Measurements from ENCODE around the gene UGT1A6. TPM values are rescaled to one million over a fixed set of nuclear protein-coding genes. Genes with fewer than 3 reads are reported as not detected.

Gene UGT1A6
- polyA plus RNA-seq, 1 donor from 2014 or later: not detected

DNA sequence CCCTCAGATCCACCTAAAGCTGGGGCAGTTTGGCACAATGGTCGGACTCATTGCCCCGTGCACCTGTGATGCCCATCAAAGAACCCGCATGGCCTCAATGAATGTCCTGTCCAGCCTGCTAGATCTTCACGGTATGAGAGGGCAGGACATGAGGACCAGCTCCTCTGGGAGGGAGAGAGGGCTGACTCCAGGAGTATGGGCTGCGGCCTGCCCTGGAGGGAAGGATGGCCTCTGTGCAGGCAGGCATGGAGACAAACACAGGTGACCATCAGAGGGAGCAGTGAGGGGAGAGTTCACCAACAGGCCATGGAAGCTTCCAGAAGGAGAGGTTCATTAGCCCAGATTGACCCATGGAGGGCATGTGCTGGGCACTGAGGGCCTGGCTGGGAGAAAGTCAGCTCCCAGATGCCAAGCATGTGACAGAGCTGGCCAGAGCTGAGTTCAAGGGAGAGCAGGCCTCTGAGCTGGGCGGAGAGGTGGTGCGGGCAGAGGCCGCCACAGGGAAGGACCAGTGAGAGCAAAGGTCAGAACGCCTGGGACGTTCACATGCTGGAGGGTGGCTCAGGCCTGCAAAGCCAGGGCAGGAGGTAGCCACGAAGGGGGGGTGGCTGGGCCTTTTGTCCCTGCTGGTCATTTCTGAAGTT, 125.4 kb downstream of the UGT1A6 start:
- H3K9me3 Mint-ChIP-seq: peaks cover 0 to 1% (median 0%) of the 10 kb centered on the region in 3 donors
- peaks cover 1% of the 10 kb centered on the region for H3K36me3 Mint-ChIP-seq
- no peaks in the 10 kb centered on the region for H3K4me1 Mint-ChIP-seq
- peaks cover 10% of the 10 kb centered on the region for H3K27me3 Mint-ChIP-seq
- H3K27ac Mint-ChIP-seq: no peak overlapping the region
- H3K4me3 Mint-ChIP-seq: no peak overlapping the region

- H3K27me3 Mint-ChIP-seq: peaks cover 10% of the 10 kb centered on the region
- no peaks in the 10 kb centered on the region for H3K4me1 Mint-ChIP-seq
- no peaks in the 10 kb centered on the region for H3K36me3 Mint-ChIP-seq
- peaks cover 0 to 1% (median 0%) of the 10 kb centered on the region in 3 donors for H3K9me3 Mint-ChIP-seq
- H3K4me3 Mint-ChIP-seq: no peak overlapping the region
- no peak overlapping the region for H3K27ac Mint-ChIP-seq
Measured at GRCh38 chr2:233818639-233819621, 126.2 kb downstream of the UGT1A6 start.

DNA sequence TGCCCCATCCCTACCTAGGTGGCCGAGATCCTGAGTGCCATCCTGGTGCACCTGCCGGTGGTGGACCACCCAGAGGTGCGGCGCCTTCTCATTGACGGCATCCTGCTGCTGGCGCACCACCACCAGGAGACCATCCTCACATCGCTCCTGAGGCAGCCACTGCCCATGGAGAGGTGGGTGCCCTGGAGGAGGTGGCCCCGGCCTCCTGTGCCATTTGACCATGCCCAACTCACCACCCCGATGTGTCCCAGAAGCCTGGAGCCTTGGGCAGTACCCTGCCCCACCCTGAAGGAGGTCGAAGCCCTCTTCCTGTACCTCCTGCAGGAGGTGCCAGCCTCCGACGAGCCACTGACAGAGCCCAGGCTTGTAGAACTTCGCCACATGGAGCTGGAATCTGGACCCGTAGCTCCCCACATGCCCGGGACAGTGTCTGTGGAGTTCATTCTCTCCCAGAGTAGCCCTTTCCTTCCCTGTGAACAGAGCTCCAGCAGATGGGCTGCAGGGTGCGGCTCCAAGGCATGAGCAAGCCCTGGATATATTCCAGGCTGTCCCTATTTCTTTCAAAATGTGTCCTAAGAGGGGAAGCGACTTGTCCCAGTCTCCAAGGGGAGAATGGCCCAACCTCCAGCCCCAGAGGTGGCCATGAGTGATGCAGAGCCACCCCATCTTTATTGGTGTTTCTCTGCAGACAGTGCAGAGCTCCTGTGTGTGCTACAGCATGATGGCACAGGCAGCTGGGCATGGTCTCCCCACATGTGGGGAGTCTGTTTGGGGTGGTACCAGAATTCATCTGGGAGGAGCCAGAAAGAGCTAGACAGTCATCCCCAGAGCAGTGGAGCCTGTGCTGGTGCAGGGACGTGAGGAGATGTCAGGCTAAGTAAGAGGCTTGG, 127.4 kb downstream of the UGT1A6 start:
- H3K36me3 Mint-ChIP-seq: no peaks in the 10 kb centered on the region
- no peak overlapping the region for H3K27ac Mint-ChIP-seq
- H3K27me3 Mint-ChIP-seq: peaks cover 10% of the 10 kb centered on the region
- H3K4me1 Mint-ChIP-seq: no peaks in the 10 kb centered on the region
- peaks cover 0 to under 1% (median 0%) of the 10 kb centered on the region in 3 donors for H3K9me3 Mint-ChIP-seq
- no peak overlapping the region for H3K4me3 Mint-ChIP-seq

GRCh38 chr2:233820774-233821105, 128.1 kb downstream of the UGT1A6 start:
- Mint-ChIP-seq H3K9me3 (no peaks in the 10 kb centered on the region), H3K27ac (no peak overlapping the region), H3K36me3 (no peaks in the 10 kb centered on the region), H3K4me3 (no peak overlapping the region), H3K27me3 (peaks cover 10% of the 10 kb centered on the region), H3K4me1 (no peaks in the 10 kb centered on the region)

GRCh38 chr2:233821196-233821595, 128.5 kb downstream of the UGT1A6 start:
- Mint-ChIP-seq H3K36me3 (no peaks in the 10 kb centered on the region), H3K27ac (no peak overlapping the region), H3K9me3 (peaks cover 0 to 1% (median under 1%) of the 10 kb centered on the region in 3 donors), H3K4me3 (no peak overlapping the region), H3K27me3 (peaks cover 9% of the 10 kb centered on the region), H3K4me1 (no peaks in the 10 kb centered on the region)

DNA sequence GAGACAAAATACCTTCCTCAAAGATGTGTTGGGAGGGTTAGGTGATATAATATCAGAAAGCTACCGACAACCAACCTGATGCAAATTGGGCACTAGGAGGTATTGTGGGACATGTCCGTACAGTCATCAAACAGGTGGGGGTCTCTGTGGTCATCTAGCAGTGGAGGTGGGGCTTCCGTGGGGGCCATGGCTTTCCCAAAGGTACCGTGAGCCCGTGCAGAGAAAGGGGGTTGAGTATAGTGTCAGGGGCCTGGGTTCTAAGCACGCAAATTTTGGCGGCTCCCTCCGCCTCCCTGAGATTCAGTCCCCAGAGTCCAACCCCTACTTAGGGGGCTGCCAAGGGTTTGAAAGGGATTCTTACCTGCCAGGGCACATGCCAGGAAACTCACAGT, 129.0 kb downstream of the UGT1A6 start:
- Mint-ChIP-seq H3K27ac (no peak overlapping the region), H3K4me1 (no peaks in the 10 kb centered on the region), H3K9me3 (peaks cover 0 to 6% (median 2%) of the 10 kb centered on the region in 3 donors), H3K4me3 (no peak overlapping the region), H3K27me3 (peaks cover 5% of the 10 kb centered on the region), H3K36me3 (no peaks in the 10 kb centered on the region)

DNA sequence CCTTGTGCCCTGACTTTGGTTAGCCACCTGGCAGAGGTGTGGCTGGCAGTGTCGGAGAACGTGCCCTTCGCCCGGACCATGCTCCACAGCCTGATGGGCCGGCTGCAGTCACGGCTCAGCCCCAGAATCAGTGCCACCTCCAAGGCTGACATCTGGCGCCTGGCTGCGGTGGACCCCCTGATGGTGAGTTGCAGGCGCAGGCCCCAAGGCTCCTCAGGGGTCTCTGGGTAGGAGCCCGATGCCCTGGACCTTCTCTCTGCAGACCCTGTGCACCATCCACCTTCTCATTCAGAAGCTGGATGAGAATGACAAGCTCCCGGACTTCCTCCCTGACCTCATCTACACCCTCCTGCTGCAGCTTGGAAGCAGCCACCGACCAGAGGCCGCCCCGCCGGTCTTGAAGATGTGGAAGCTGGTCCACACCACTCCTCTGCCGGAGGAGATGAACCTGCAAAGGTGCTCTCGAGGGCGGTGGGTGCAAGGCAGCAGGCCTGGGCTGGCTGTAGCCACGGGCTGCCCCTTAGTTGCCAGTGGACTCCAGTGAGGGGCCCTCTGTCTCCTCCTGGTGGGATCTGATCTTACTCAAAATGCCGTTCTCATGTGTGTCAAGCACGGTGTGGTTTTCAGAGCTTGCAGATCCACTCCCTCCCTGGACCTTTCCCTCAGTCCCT, 129.5 kb downstream of the UGT1A6 start:
- H3K27ac Mint-ChIP-seq: no peak overlapping the region
- H3K4me3 Mint-ChIP-seq: no peak overlapping the region
- peaks cover 0 to 7% (median 2%) of the 10 kb centered on the region in 3 donors for H3K9me3 Mint-ChIP-seq

More for the DNA sequence above, 129.5 kb downstream of the UGT1A6 start:
- Mint-ChIP-seq H3K4me1 (no peaks in the 10 kb centered on the region), H3K27me3 (peaks cover 2% of the 10 kb centered on the region), H3K36me3 (no peaks in the 10 kb centered on the region)

Other genes starting within 250 kb of the UGT1A6 start
- 4.1 TPM for gene USP40, start 126.1 kb upstream of the UGT1A6 start, polyA plus RNA-seq
- gene UGT1A8, start 75.3 kb upstream of the UGT1A6 start, polyA plus RNA-seq: not detected
- gene UGT1A10, start 56.4 kb upstream of the UGT1A6 start, polyA plus RNA-seq: not detected
- gene UGT1A9, start 21.0 kb upstream of the UGT1A6 start, polyA plus RNA-seq: not detected
- not detected for gene UGT1A7, start 11.0 kb upstream of the UGT1A6 start, polyA plus RNA-seq
- not detected for gene UGT1A5, start 20.0 kb downstream of the UGT1A6 start, polyA plus RNA-seq
- not detected for gene UGT1A4, start 25.8 kb downstream of the UGT1A6 start, polyA plus RNA-seq
- not detected for gene UGT1A3, start 36.2 kb downstream of the UGT1A6 start, polyA plus RNA-seq
- gene UGT1A1, start 67.4 kb downstream of the UGT1A6 start, polyA plus RNA-seq: not detected
- gene MROH2A, start 85.4 kb downstream of the UGT1A6 start, polyA plus RNA-seq: not detected
- gene HJURP, start 161.6 kb downstream of the UGT1A6 start, polyA plus RNA-seq: not detected
- gene TRPM8, start 224.5 kb downstream of the UGT1A6 start, polyA plus RNA-seq: not detected